OCI-LY1 (cell line): Measurements from ENCODE around the gene GLRA3.

Source experiments
- H2AFZ ChIP-seq: fragments of 200-600 bp; sonication (generic), shearing (Covaris generic); 2 replicates; pipeline ENCODE4 v1.6.0; 2014; ENCODE audit warnings: antibody characterized with exemption, mild to moderate bottlenecking, low read length
- H3F3A ChIP-seq: fragments of 200-600 bp; sonication (generic), shearing (Covaris generic); 2 replicates; pipeline ENCODE4 v1.6.0; 2014; ENCODE audit warnings: mild to moderate bottlenecking, antibody characterized with exemption, low read length, moderate library complexity; ENCODE audit not compliant: insufficient read depth
- H3K27ac ChIP-seq: fragments of 200-600 bp; sonication (generic); 2 replicates; pipeline ENCODE4 v1.5.1; 2014; ENCODE audit warnings: low read length, mixed run types, mild to moderate bottlenecking, low read depth; ENCODE audit not compliant: poor library complexity, severe bottlenecking
- H3K27me3 ChIP-seq: fragments of 200-600 bp; sonication (generic); 2 replicates; pipeline ENCODE4 v1.6.0; 2014; ENCODE audit warnings: antibody characterized with exemption, mild to moderate bottlenecking, low read length, moderate library complexity; ENCODE audit not compliant: insufficient read depth
- H3K36me3 ChIP-seq: fragments of 200-600 bp; sonication (generic); 2 replicates; pipeline ENCODE4 v1.6.1; 2014; ENCODE audit warnings: mild to moderate bottlenecking, antibody characterized with exemption, low read length, moderate library complexity, mixed read lengths; ENCODE audit not compliant: insufficient read depth
- H3K4me1 ChIP-seq: fragments of 200-600 bp; sonication (generic); 2 replicates; pipeline ENCODE4 v1.5.1; 2014; ENCODE audit warnings: mild to moderate bottlenecking, low read length, moderate library complexity; ENCODE audit not compliant: insufficient read depth, severe bottlenecking
- H3K4me2 ChIP-seq: fragments of 200-600 bp; sonication (generic), shearing (Covaris generic); 2 replicates; pipeline ENCODE4 v1.6.1; 2014; ENCODE audit warnings: low read length
- H3K4me3 ChIP-seq: fragments of 200-600 bp; sonication (generic); 2 replicates; pipeline ENCODE4 v1.5.1; 2014; ENCODE audit warnings: low read length, low read depth, mild to moderate bottlenecking, mixed read lengths; ENCODE audit not compliant: poor library complexity, severe bottlenecking
- H3K79me2 ChIP-seq: fragments of 200-600 bp; shearing (Covaris generic); 2 replicates; pipeline ENCODE4 v1.6.1; 2016; ENCODE audit warnings: mixed run types, low read length, mixed read lengths; ENCODE audit not compliant: insufficient read depth
- H3K9ac ChIP-seq: fragments of 200-600 bp; sonication (generic), shearing (Covaris generic); 2 replicates; pipeline ENCODE4 v1.6.1; 2014; ENCODE audit warnings: mild to moderate bottlenecking, low read length, mixed read lengths
- H3K9me2 ChIP-seq: fragments of 200-600 bp; sonication (generic), shearing (Covaris generic); 2 replicates; pipeline ENCODE4 v1.6.1; 2014; ENCODE audit warnings: low read depth, mild to moderate bottlenecking, low read length, mixed read lengths
- H3K9me3 ChIP-seq: fragments of 200-600 bp; shearing (Covaris generic); 2 replicates; pipeline ENCODE4 v1.6.1; 2014; ENCODE audit warnings: low read length, mixed read lengths
- H4K20me1 ChIP-seq: fragments of 200-600 bp; sonication (generic), shearing (Covaris generic); 2 replicates; pipeline ENCODE4 v1.6.0; 2016; ENCODE audit warnings: mild to moderate bottlenecking, low read length; ENCODE audit not compliant: insufficient read depth
- CTCF ChIP-seq: fragments of 200-600 bp; sonication (generic), shearing (Covaris generic); IDR thresholded peaks from 2 replicates; pipeline ENCODE4 v1.5.1; 2017; ENCODE audit warnings: mild to moderate bottlenecking, antibody characterized with exemption, low read length, moderate library complexity, mixed read lengths
- EZH2 ChIP-seq: fragments of 200-600 bp; sonication (generic), shearing (Covaris generic); IDR thresholded peaks from 2 replicates; pipeline ENCODE4 v1.8.0; 2017; ENCODE audit warnings: borderline replicate concordance, mixed run types, mild to moderate bottlenecking, antibody characterized with exemption, low read length, moderate library complexity, mixed read lengths

The GLRA3 gene

GRCh38 chr4:174607792-174608191, 221.3 kb downstream of the GLRA3 start:
- Histone ChIP-seq H3K4me3 (no peak overlapping the region), H3K27ac (no peak overlapping the region)

GRCh38 chr4:174604198-174604597, 224.8 kb downstream of the GLRA3 start:
- Histone ChIP-seq H2AFZ (no peak overlapping the region), H3K9ac (no peak overlapping the region), H3K27me3 (no peaks in the 10 kb centered on the region), H3F3A (no peaks in the 10 kb centered on the region), H4K20me1 (no peaks in the 10 kb centered on the region), H3K4me1 (no peaks in the 10 kb centered on the region), H3K27ac (no peak overlapping the region), H3K4me3 (no peak overlapping the region), H3K4me2 (no peak overlapping the region), H3K79me2 (no peaks in the 10 kb centered on the region), H3K9me3 (no peaks in the 10 kb centered on the region), H3K9me2 (no peaks in the 10 kb centered on the region), H3K36me3 (no peaks in the 10 kb centered on the region)
- TF ChIP-seq EZH2 (no peak), CTCF (no peak)

More at GRCh38 chr4:174607792-174608191, 221.3 kb downstream of the GLRA3 start:
- Histone ChIP-seq H3K36me3 (no peaks in the 10 kb centered on the region), H3K4me2 (no peak overlapping the region), H4K20me1 (no peaks in the 10 kb centered on the region), H3K9me3 (peaks cover 6% of the 10 kb centered on the region; the same call in 1 of the 2 replicates), H3K4me1 (no peaks in the 10 kb centered on the region), H2AFZ (no peak overlapping the region), H3K9me2 (no peaks in the 10 kb centered on the region), H3K9ac (no peak overlapping the region), H3K79me2 (no peaks in the 10 kb centered on the region), H3F3A (no peaks in the 10 kb centered on the region), H3K27me3 (no peaks in the 10 kb centered on the region)
- TF ChIP-seq CTCF (no peak), EZH2 (no peak)

- H3K4me3 ChIP-seq, result no peak overlapping the region
- H3K79me2 ChIP-seq, result no peaks in the 10 kb centered on the region
- no peaks in the 10 kb centered on the region for H3K9me3 ChIP-seq
- H3F3A ChIP-seq, result no peaks in the 10 kb centered on the region
- H3K4me1 ChIP-seq, result no peaks in the 10 kb centered on the region
- H3K27ac ChIP-seq, result no peak overlapping the region
- no peak overlapping the region for H3K9ac ChIP-seq
- no peaks in the 10 kb centered on the region for H3K9me2 ChIP-seq
- no peaks in the 10 kb centered on the region for H3K27me3 ChIP-seq
- TF ChIP-seq EZH2, result no peak
- no peak for TF ChIP-seq CTCF
- H3K36me3 ChIP-seq, result no peaks in the 10 kb centered on the region
- H4K20me1 ChIP-seq, result no peaks in the 10 kb centered on the region
- no peak overlapping the region for H2AFZ ChIP-seq
- no peak overlapping the region for H3K4me2 ChIP-seq
These were observed 228.7 kb downstream of the GLRA3 start for GRCh38 chr4:174600391-174600790.
